Subcutaneous abdominal adipose tissue (tissue), 5 donors: ENCODE data around the gene UGT2B15.
"Not testable (repeated sequence)": the region's sequence is repeated elsewhere in the genome, so short reads cannot be mapped to it uniquely, and the experiment has no call there.

Experiments used
- H3K27ac ChIP-seq: one replicate; pipeline ENCODE4 v1.7.0; 2013; ENCODE audit warnings: low read depth, mild to moderate bottlenecking, inconsistent platforms, low read length, moderate library complexity
- H3K27me3 ChIP-seq, 5 donors: one replicate each; pipeline ENCODE4 v1.7.0; 2013; ENCODE audit warnings: low read length in 5 of 5, inconsistent platforms in 1 of 5; ENCODE audit not compliant: control insufficient read depth in 5 of 5, insufficient read depth in 4 of 5
- H3K36me3 ChIP-seq, 5 donors: one replicate each; pipeline ENCODE4 v1.7.0; 2013; ENCODE audit warnings: low read length in 5 of 5; ENCODE audit not compliant: control insufficient read depth in 5 of 5, insufficient read depth in 5 of 5
- H3K4me1 ChIP-seq, 5 donors: one replicate each; pipeline ENCODE4 v1.7.0; 2013; ENCODE audit warnings: low read length in 5 of 5, mild to moderate bottlenecking in 3 of 5, moderate library complexity in 1 of 5; ENCODE audit not compliant: control insufficient read depth in 5 of 5, insufficient read depth in 5 of 5
- H3K4me3 ChIP-seq, 5 donors: one replicate each; pipeline ENCODE4 v1.7.0; 2013; ENCODE audit warnings: low read length in 5 of 5, low read depth in 1 of 5
- H3K9ac ChIP-seq, 5 donors: one replicate each; pipeline ENCODE4 v1.7.0; 2013; ENCODE audit warnings: low read length in 5 of 5, mild to moderate bottlenecking in 4 of 5, moderate library complexity in 3 of 5
- H3K9me3 ChIP-seq, 5 donors: one replicate each; pipeline ENCODE4 v1.7.0; 2013; ENCODE audit warnings: low read length in 5 of 5; ENCODE audit not compliant: control insufficient read depth in 5 of 5
- donor health status: healthy.
- donor health status: healthy.
- donor health status: healthy.
- donor health status: healthy.
- donor health status: healthy.

UGT2B15 gene

DNA sequence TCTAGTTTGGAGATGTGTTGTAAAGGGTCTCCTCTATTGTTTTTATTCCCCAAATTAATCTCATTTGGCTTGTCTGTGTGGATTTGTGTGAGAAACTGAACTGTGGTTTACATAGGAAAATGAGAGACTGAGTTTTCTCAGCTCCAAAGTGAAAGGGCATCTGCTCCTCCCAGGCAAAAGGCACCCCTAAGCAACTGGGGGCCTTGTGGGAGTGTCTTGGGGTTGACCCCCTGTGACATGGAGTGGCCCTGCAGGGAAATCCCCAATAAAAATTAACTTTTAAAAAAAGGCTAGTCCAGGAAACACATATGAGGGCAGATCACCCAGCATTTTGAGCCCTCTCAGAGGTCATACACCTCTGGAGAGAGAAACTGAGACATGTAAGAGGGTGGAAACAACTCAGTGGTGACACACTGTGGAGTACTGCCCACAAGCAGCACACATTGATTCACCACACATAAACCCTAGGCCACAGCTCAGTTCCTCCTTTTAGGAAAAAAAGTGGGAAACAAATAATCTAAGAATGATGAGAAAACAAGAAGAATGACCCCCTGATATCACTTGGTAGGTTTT is 13.3 kb downstream of the UGT2B15 start:
- not testable (repeated sequence) for H3K27me3 ChIP-seq, H3K36me3 ChIP-seq, H3K9me3 ChIP-seq, H3K27ac ChIP-seq, H3K9ac ChIP-seq, H3K4me3 ChIP-seq, H3K4me1 ChIP-seq

DNA sequence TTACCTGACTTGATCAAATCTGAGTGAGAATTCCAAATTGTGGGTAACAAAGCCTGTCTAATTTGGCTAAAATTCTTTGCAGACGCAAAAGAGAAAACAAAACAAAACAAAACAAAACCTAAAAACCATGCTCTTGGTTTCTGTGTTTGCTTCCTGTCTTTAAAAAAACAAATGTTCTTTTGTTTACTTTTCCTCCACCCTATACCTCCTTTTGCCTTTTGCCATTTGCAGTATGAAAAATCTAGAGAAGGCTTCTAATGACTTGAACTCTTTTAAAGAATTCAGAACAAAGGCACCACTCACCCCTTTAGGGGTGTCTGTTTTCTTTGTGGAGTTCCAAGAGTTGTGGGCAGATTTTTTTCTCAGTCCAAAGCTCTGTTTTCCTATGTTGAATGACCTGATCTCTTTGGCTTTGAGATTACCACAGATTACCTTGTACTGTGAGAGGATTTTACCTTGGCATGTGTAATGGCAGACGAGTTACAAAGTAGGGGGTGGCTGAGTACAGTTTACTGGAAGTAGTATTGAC is 13.9 kb downstream of the UGT2B15 start:
- not testable (repeated sequence) for H3K9ac ChIP-seq, H3K27me3 ChIP-seq, H3K4me3 ChIP-seq, H3K36me3 ChIP-seq, H3K4me1 ChIP-seq, H3K9me3 ChIP-seq, H3K27ac ChIP-seq

DNA sequence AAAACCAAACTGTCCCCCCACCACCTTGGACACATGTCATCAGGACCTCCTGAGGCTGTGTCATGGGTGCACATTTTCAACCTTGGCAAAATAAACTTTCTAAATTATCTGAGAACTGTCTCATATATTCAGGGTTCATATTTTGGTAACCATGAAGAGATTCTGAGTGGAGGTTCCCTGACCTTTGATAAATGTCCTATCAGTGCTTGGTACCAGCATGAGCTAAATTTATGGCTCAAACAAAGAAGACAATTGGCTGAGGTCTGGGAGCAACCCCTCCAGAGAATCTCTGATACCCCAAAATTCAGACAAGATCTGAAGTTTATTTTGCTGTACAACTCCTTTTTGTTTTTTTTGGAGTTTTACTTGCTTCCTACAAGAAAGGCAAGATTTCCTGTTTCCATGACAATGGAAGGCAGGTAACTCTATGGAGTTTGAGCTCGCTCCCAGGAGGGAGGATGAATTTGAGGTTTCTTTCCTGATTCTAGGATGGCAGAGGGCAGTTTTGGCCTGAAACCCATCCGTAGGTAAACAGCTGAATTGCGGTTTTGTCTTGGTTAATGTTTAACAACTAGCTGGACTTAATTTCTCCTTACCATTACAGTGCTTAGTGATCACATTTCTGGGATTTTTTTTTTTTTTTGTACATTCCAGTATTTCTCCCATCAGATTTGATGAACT is 14.5 kb downstream of the UGT2B15 start:
- no peaks in the 10 kb centered on the region for H3K36me3 ChIP-seq
- H3K9me3 ChIP-seq = no peaks in the 10 kb centered on the region
- no peaks in the 10 kb centered on the region for H3K4me1 ChIP-seq
- H3K9ac ChIP-seq = no peak overlapping the region
- H3K27me3 ChIP-seq = no peaks in the 10 kb centered on the region
- H3K4me3 ChIP-seq = no peak overlapping the region
- H3K27ac ChIP-seq = no peak overlapping the region

DNA sequence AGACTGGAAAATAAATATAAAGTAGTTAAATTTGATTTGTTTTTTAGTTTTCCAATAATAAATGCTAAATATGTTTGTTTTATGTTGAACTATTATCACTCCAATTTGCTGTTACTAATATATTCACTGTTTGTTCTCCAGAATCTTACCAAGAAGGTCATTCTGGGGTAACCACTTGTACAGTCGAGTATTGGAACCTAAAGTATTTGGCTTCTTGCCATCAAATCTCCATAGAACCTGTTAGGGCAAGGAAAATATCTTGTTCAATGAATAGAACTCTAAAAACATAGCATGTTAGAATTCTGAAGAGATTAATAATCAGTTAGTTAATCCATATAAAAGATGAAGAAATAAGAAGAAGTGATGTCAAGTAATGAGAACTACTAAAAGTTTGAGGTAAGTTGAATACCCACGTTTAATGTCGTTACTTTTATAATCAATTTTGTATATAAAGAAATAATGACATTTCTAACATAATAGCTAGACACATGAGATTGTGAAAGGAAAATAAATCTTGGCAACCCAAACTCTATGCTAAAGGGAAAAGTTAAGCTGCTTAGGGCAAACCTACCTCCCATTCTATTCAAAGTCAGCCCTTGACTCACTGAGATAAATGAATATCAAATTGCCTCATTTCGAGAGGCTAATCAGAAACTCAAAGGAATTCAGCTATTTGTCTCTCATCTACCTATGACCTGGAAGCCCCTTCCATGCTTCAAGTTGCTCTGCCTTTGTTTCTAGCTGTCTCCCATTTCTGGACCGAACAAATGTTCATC is 15.3 kb downstream of the UGT2B15 start:
- no peak overlapping the region for H3K4me3 ChIP-seq
- no peaks in the 10 kb centered on the region for H3K36me3 ChIP-seq
- no peaks in the 10 kb centered on the region for H3K27me3 ChIP-seq
- H3K9ac ChIP-seq = no peak overlapping the region
- H3K27ac ChIP-seq = no peak overlapping the region
- H3K9me3 ChIP-seq = no peaks in the 10 kb centered on the region
- H3K4me1 ChIP-seq = no peaks in the 10 kb centered on the region

DNA sequence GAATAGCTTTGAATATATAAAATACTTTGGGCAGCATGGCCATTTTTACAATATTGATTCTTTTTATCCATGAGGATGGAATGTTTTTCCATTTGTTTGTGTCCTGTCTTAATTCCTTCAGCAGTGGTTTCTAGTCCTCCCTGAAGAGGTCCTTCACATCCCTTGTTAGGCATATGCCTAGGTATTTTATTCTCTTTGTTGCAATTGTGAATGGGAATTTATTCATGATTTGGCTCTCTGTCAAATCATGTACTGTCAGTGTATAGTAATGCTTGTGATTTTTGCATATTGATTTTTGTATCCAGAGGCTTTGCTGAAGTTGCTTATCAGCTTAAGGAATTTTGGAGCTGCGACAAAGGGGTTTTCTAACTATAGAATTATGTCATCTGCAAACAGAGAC is 18.5 kb downstream of the UGT2B15 start:
- H3K36me3 ChIP-seq = no peaks in the 10 kb centered on the region
- no peak overlapping the region for H3K4me3 ChIP-seq
- no peak overlapping the region for H3K27ac ChIP-seq
- no peaks in the 10 kb centered on the region for H3K4me1 ChIP-seq
- no peak overlapping the region for H3K9ac ChIP-seq
- H3K9me3 ChIP-seq = no peaks in the 10 kb centered on the region
- no peaks in the 10 kb centered on the region for H3K27me3 ChIP-seq

DNA sequence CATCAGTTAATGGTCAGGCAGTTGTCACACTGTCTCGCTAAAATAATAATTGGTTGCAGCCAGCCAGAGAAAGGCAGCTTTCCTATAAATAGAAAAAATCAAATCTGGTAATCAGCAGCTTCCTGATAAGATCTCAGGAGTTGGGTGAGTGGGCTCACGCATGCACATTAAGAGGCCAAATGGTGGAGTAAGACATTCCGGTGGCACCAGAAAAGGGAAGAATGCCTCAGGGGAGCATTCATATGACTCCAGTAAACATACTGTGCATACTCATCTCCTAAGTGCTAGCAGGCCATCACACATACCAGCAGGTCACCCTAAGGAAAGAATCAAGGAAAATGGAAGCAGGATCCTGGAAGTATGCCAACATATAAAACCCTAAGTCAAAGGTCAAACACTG is 40.1 kb downstream of the UGT2B15 start:
- no peak overlapping the region for H3K4me3 ChIP-seq
- no peaks in the 10 kb centered on the region for H3K36me3 ChIP-seq
- H3K27me3 ChIP-seq = no peaks in the 10 kb centered on the region
- no peaks in the 10 kb centered on the region for H3K9me3 ChIP-seq
- H3K4me1 ChIP-seq = no peaks in the 10 kb centered on the region
- H3K9ac ChIP-seq = no peak overlapping the region
- no peak overlapping the region for H3K27ac ChIP-seq

DNA sequence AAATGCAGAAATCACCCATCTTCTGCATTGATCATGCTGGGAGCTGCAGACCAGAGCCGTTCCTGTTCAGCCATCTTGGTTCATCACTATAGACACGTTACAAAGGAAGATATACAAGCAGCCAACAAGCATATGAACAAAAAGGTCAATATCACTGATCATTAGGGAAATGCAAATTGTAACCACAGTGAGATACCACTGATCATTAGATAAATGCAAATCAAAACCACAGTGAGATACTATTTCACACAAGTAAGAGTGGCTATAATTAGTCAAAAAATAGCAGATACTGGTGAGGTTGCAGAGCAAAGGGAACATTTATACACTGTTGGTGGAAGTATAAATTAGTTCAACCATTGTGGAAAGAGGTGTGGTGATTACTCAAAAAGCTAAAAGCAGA is 47.7 kb downstream of the UGT2B15 start:
- H3K9me3 ChIP-seq, H3K4me3 ChIP-seq, H3K27ac ChIP-seq, H3K9ac ChIP-seq, H3K4me1 ChIP-seq, H3K36me3 ChIP-seq, H3K27me3 ChIP-seq: not testable (repeated sequence)

DNA sequence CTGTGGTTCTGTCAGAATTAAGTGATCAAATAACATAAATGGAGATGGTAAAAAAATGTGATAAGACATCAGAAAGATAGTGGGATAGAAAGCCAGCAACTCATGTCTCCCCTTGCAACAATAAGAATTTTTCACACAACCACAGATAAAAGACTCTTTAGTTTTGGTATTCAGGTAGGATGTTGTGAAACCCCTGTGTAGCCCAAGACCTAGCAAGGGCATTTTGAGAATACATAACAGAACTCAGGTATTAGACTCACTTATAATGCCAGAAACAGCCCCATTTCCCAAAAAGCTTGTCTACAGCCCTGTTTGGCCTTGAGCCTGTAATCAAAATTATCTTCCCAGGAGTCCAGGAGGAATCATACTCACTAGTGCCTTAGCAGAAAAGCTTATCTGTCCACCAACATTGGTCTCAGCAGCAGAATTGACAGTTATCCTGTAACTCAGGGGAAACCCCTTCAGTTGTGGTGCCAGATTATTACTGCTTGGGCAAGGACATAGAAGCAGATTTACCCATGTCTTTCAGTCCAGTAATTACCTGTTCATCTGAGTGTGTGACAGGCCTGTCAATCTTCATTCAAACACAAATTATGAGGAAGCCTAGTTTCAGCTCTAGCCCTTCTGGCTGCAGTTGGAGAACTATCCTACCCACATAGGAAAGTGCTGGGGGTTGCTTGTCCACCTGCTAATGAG is 53.3 kb downstream of the UGT2B15 start:
- H3K9me3 ChIP-seq = peaks cover 0 to 5% (median 0%) of the 10 kb centered on the region in 5 donors

DNA sequence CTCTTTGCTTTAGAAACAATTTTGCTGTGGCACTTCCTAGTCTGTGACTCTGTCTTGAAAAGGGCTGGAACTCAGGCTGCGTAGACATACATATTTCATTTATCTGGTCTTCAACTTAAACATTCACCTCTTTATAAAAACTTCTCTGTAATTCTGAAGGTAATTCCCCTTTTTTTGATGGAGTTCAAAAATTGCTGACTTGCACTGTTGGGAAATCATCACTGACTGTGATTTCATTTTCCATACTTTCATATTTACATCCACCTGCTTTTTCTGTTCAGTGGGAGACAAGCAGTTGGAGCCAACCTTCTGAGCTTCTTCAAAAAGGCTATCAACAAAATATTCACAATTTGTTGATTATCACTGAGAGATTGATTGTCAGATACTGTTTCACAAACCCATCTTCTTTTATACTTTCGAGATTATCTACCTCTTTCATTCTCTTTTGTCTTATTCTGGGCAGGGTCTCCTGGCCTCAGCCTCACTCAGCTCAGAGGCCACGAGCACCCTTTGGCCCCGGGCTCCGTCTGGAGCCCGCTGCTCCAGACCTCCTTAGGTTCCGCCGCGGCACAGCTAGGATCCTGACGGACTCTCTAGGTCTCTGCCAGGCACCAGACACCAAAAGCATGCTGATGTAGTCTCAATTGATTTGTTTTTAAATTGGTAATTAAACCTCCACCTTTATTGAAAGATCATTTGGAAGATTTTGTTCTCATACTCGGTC is 54.6 kb downstream of the UGT2B15 start:
- H3K4me1 ChIP-seq = no peaks in the 10 kb centered on the region
- H3K27ac ChIP-seq = no peak overlapping the region
- no peaks in the 10 kb centered on the region for H3K36me3 ChIP-seq
- H3K9ac ChIP-seq = no peak overlapping the region
- H3K27me3 ChIP-seq = no peaks in the 10 kb centered on the region
- H3K4me3 ChIP-seq = no peak overlapping the region
- H3K9me3 ChIP-seq = peaks cover 0 to 5% (median 0%) of the 10 kb centered on the region in 5 donors

More for the DNA sequence above, 53.3 kb downstream of the UGT2B15 start:
- Histone ChIP-seq H3K4me3 (no peak overlapping the region), H3K36me3 (no peaks in the 10 kb centered on the region), H3K9ac (no peak overlapping the region), H3K27me3 (no peaks in the 10 kb centered on the region), H3K4me1 (no peaks in the 10 kb centered on the region), H3K27ac (no peak overlapping the region)
